ENCODE data around the gene LRIT1.

Gene LRIT1

DNA sequence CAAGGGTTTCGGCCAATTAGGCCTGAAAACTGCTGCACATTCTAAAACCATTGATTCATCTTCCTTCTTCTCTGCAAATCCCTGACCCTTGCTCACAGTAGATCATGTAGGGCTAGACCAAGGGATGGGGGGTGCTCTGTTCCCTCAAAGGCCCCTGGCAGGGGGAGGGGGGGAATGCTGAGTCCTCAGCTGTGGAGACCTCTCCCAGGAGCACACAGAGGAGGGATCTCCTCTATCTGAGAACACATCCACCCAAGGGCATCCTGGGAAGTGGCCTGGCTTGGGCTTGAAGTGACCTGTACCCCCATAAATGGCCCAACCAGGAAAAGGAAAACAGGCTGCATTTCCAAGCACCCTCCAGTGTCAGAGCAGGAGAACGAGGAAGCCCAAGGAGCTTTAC, 48.0 kb downstream of the LRIT1 start:
- DNase-seq (ENCODE audit: low read depth in 2 of 2): no peak

DNA sequence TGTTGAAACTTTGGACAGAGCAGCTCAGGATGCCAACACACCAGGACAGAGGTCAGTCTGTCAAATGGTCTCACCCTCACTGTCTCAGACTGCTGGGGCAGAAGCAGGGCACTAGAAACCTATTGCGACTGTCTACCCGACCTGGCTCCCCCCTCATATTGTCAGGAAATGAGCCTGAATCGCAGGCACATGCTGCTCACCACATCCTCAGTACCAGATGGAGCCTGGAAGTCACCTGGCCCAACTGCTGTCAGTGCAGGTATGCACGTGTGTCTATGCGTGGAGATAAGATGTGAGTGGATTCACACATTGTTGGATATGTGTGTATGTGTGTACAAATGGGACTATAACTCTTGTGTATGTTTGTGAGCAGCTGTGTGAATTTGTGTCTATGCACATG, 50.2 kb downstream of the LRIT1 start:
- DNase-seq (ENCODE audit: low read depth in 2 of 2): no peak

DNA sequence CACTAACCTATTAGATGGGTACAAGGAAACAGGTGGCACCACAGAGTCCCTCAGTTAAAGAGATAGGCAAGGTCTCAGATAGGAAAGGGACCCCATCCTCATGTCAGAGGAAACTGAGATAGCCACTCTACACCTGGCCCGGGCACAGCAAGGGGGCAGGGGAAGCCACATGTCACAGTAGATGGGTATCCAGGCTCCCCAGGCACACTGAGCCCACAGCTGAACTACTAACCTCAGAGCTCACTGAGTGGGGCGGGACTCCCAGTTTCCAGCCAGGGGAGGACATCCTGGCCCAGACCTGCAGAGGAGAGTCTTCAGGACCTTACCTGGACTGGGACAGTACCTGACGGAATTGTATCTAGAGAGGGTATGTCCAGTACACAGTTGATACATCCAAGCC, 50.7 kb downstream of the LRIT1 start:
- DNase-seq (ENCODE audit: low read depth in 2 of 2): no peak

DNA sequence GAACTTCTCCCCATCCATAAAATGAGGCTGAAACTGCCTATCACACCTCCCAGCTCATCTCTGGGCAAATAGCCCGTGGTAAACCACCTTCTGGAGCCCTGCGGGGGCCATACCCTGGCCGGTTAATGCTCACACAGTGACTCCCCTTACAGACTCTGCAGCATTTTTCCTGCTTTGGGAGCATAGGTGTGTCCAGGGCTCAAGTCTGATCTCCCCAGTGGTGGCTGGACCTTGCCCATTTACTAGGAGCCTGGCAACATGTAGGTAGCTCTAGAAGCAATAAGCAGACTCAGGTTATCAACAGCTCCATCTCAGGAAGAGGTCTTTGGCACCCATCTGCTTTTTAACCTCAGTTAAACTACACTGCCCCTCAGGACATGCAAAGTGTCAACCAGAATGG, 52.5 kb downstream of the LRIT1 start:
- DNase-seq (ENCODE audit: low read depth in 2 of 2): no peak

DNA sequence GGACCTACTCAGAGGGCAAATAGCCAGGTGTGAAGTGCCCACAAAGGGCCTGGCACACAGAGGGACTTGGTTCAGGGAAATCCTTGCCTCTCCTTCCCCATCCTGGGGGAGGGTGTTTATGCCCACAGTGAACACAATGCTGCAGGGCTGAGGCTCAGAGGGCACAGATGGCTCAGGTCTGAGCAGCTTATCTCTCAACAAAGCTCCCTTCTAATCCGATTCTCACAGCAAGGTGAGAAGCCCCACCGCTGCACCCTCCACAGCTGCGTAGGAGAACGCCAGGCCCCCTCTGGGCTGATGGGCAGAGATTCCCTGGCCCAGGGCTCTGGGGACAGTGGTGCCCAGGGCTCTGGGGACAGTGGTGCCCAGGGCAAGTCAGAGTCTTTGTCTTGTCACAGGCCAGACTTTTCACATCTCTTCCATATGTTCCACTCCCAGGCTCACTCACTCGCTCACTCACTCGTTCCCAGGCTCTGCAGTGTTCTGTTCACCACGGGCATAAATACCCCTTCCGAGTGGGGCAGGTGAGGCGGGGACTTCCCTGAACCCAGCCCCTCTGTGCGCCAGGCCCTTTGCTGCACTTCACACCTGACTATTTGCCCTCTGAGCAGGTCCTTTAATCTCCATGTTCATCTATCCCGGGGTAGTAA, 55.7 kb downstream of the LRIT1 start:
- no peak for DNase-seq (ENCODE audit: low read depth in 2 of 2)

DNA sequence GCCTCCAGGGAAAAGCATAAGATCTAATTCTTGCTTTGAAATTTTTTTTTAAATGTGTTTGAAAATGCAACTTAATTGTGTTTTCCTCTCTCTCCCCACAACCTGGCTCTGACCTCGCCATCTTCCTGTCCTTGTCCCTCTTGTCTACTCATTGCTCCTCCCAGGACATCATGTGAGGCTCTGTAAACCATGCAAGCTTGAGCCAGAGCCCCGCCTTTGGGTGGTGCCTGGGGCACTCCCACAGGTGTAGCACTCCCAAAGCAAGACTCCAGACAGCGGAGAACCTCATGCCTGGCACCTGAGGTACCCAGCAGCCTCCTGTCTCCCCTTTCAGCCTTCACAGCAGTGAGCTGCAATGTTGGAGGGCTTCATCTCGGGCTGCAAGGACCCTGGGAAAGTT, 56.8 kb downstream of the LRIT1 start:
- no peak for DNase-seq (ENCODE audit: low read depth in 2 of 2)

DNA sequence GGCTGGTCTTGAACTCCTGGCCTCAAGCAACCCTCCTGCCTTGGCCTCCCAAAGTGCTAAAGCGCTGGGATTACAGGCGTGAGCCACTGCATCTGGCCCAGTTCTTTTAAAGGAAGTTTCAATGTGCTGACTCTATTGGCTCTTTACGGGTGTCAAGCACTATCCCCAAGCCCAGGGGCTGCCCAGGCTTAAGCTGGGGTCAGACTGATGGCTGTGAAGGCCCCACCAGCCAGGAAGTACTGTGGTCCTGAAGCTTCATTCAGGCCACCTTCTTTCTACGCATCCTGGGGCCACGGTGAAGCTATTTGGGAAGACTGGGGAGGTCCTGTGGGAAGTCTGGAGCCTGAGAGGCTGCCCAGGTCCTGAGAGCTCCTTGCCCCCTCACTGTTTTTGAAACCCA, 59.7 kb downstream of the LRIT1 start:
- no peak for DNase-seq (ENCODE audit: low read depth in 2 of 2)

All from activated CD8-positive, alpha-beta memory T cell treated with anti-CD3 and anti-CD28 coated beads for 4 hours (primary cell).